DMS79 (cell line): ENCODE data around the gene BRD1.
A peak's percentile ranks its signal among the peaks of the same experiment; 100 is the strongest.
"Not testable (repeated sequence)": the region's sequence is repeated elsewhere in the genome, so short reads cannot be mapped to it uniquely, and the experiment has no call there.

Experiments
- DNase-seq: peaks from one replicate; lab custom pipeline; 2025; lab: John Stamatoyannopoulos, UW

The BRD1 gene

GRCh38 chr22:49768077-49768910 lies 59.4 kb downstream of the BRD1 start:
- DNase-seq = no peak

- DNase-seq = peak; percentile 17
Measured at GRCh38 chr22:49767355-49768062, 60.2 kb downstream of the BRD1 start.

DNA sequence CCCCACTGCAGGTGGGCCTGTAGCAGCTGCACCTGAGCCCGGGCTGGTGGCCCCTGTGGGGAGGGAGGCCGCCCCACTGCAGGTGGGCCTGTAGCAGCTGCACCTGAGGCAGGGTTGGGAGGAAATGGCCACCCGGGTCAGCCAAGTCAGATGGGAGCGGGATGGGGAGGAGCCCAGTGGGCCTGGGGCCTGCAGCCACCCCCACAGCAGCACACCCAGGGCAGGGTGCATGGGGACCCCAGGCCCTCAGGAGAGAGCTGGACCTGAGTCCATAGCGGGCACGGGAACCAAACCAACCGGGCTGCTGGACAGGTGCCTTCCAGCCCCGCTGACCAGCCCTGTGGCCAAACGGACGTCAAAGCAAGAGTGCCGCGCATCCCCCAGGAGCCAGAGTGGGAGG lies 61.7 kb downstream of the BRD1 start:
- no peak for DNase-seq

GRCh38 chr22:49765091-49765771 lies 62.4 kb downstream of the BRD1 start:
- no peak for DNase-seq

DNA sequence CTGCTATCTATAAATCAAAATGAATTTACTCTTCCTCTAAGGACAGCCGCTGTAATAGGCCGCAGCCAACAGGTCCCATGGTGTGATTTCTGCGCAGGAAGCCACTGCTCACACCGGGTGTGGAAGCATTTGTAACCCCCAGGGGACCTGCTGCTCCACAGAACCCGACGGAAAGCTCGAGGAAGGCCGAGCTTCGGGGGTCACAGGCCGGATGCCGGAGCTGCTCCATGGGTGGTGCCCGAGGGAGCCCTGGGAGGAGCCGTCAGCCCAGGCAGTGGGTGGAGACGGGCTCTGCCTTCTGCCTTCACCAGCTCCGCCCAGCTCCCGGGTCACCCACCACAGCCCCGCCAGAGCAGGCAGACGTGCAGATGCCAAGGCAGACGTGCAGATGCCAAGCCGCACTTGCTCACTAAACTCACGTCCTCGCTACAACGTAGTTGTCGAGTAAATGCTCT lies 63.5 kb downstream of the BRD1 start:
- no peak for DNase-seq

GRCh38 chr22:49763696-49764095 lies 64.0 kb downstream of the BRD1 start:
- no peak for DNase-seq

DNA sequence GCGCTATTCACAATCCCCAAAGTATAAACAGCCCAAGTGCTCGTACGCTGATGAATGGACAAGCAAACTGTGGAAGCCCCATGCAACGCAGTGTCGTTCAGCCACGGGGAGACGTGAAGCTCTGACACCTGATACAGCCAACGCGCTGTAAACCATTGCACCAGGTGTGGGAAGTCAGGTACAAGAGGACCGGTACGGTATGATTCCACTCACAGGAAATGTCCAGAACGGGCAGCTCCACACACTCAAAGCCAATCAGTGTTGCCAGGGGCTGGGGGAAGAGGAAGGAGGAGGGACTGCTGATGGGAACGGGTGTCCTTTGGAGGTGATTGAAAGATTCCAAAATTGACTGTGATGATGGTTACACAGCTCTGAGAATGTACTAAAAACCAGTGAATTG lies 64.5 kb downstream of the BRD1 start:
- no peak for DNase-seq

GRCh38 chr22:49762571-49762970 lies 65.1 kb downstream of the BRD1 start:
- not testable (repeated sequence) for DNase-seq

DNA sequence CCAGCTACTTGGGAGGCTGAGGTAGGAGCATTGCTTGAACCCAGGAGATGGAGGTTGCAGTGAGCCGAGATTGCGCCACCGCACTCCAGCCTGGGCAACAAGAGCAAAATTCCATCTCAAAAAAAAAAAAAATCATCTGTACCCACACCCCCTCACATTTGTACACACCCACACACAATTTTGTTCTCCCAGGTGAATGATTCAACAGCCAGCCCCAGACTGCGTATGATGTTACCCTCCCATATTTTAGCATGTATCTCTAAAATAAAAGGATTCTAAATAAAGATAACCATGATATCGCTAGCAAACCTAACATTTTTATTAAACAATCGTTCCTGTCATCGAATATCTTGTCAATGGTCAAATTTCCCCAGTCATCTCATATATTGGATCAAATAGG lies 65.8 kb downstream of the BRD1 start:
- no peak for DNase-seq

DNA sequence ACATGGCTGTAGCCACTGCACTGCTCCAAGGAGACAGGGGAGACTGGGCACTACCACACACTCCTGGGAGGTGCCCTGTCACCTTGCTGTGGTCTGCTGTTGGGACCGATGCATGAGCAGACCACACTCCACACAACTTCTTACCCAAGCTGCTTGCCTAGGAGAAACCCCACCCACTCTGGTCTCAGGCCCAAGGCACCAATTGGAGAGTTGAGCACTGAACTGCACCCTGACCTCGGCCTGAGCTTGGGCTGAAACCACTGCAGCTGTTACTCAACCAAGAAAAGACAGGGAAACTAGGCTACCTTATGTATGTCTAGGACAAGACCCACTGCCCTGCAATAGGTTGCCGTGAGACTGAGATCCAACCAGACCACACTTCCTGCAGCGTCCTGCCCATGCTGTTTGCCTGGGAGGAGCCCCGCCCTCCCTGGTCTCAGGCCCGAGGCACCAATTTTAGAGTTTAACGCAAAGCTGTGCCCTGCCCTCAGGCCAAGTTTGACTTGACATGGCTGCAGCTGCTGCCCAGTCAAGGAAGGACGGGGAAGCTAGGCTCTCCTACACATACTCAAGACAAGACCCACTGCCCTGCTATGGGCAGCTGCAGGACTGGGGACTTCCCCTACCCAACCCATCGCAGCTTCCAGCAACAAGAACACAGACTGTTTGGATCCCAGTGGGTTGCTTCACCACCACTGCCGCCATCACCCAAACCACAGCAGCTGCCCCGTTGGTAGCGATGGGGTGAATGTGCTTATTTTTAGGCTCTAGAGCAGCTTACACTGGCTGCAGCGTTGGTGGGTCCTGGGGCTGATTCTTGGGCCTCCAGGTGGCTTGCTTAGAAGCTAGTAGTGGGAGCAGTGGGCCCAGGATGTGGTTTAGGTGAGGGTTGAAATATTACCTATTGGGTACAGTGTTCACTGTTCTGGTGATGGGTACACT lies 66.8 kb downstream of the BRD1 start:
- DNase-seq = no peak

DNA sequence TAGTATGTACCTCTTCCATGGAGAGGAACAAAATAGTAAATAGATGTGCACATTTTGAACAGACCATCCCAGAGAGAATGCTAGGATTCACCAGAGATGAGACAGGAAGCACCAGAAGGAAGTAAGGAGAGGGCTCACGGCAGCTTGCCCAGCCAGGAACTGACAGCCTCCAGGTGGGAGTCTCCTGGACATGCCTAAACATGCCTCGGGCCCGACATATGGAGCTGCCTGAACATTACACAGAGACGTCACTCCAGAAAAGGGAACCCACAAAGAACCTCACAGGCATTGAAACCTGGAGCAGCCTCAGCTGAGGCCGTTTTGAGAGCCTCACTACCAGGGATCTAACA lies 67.4 kb downstream of the BRD1 start:
- no peak for DNase-seq

DNA sequence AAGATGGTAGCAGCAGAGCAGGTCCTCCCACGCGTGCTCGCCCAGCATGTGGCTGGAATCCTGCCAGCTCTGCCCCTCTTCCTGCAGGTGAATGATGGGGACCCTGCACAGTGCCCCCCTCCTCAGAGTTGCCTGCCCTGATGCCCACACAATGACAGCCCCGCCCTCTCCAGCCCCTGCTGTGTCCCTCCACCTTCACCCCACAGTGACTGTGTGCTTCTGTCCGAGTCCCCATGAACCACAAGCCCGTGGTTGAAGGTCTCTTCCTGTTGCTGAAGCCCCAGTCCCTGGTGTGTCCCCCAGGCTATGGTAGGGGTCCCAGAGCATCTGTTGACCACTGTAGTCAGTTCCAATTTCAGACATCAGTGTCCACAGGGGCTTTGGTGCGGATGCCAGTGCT lies 71.0 kb downstream of the BRD1 start:
- DNase-seq = no peak

GRCh38 chr22:49756201-49756600 lies 71.5 kb downstream of the BRD1 start:
- DNase-seq = no peak

DNA sequence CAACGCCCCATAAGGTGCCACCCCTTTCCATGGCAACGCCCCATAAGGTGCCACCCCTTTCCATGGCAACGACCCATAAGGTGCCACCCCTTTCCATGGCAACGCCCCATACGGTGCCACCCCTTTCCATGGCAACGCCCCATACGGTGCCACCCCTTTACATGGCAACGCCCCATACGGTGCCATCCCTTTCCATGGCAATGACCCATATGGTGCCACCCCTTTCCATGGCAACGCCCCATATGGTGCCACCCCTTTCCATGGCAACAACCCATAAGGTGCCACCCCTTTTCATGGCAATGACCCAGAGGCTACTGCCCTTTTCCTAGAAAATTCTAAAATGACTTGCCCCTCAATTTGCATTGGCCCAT lies 72.1 kb downstream of the BRD1 start:
- DNase-seq = no peak

GRCh38 chr22:49754696-49755630 lies 72.7 kb downstream of the BRD1 start:
- DNase-seq = no peak

DNA sequence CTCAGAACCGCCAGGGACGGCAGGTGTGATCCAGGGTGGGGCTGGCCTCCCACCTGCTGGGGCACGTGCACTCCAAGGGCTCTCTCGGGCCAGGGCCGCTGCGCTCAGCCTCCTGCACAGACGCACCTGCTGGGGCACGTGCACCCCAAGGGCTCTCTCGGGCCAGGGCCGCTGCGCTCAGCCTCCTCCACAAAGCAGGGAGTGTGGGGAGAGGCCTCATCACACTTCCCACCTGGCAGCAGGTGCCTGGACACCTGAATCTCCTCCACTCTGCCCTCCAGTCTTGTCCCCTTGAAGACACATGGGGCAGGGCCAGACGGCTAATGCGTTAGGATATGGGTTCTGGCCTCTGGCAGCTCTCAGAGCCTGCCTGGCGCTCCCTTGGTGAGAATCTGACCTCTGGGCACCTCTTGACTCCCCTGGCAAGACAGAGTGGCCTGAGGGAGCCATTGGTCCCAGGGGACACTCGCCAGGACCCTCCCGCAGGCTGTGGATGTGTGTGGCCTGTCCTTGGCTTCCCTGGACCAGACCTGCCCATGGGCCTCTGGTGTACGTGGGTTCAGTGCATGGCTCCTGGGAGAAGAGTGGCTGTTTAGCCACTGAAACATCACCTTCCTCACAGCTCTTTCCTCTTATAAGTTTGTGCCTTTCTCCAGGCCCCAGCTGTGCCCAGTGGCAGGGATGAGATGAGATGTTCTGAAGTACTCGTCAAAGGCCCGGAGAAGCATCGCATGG lies 73.5 kb downstream of the BRD1 start:
- DNase-seq = peak; percentile 43

DNA sequence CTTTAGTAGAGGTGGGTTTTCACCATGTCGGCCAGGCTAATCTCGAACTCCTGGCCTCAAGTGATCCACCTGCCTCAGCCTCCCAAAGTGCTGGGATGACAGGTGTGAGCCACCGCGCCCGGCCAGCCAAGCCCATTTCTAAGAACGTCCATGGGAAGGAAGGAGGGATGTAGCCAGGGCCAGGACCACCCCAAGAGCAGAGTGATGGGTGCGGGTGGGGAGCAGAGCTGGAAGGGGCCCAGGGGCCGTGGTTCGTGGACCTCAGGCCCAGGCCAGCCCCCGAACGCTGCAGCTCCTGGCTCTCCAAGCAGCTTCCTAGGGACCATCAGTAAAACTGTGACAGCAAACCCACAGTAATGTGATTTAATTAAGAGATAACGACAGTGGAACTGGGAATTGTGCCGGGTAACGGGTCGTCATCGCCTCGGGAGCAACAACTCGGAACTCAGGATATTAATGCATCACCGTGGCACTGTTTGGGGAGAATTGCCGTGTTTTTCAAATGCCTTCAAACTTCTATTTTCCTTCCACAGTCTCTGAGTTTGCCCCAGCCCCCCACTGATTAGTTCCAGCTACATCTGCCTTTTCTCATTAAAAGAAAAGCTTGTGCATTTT lies 74.3 kb downstream of the BRD1 start:
- DNase-seq = no peak

GRCh38 chr22:49752598-49753091 lies 75.0 kb downstream of the BRD1 start:
- DNase-seq = no peak

GRCh38 chr22:49751966-49752597 lies 75.6 kb downstream of the BRD1 start:
- DNase-seq = no peak
